H1 (cell line): ENCODE data around the gene RAB21. TPM values are rescaled to one million over a fixed set of nuclear protein-coding genes. Genes with fewer than 3 reads are reported as not detected.

ENCODE experiments used
- CTCF ChIA-PET: fragments of 300-600 bp; sonication (Branson Sonifier 250); formaldehyde crosslinking; loops from one replicate; lab custom pipeline; 2021; ENCODE audit not compliant: partially characterized antibody; lab: Charles Lee
- POLR2A ChIA-PET: fragments of 300-600 bp; sonication (Branson Sonifier 250); formaldehyde crosslinking; loops from one replicate; lab custom pipeline; 2021; ENCODE audit warnings: inconsistent platforms; ENCODE audit not compliant: partially characterized antibody; lab: Charles Lee
- DNase-seq, 2 experiments: peaks; one replicate each; pipeline versions ENCODE4 v3.0.0 to v3.0.0-alpha.2; 2010 to 2022; ENCODE audit warnings: low spot score in 2 of 2, low read depth in 1 of 2, mixed read lengths in 1 of 2
- FAIRE-seq: peaks from 2 replicates; lab custom pipeline; 2011; peaks lifted over from hg19 to GRCh38; lab: Jason Lieb, UNC
- H2AFZ ChIP-seq: 2 replicates; pipeline ENCODE4 v1.8.1; 2012; ENCODE audit warnings: low read length, inconsistent platforms
- H2AK5ac ChIP-seq: 2 replicates; pipeline ENCODE4 v1.6.1; 2013; ENCODE audit warnings: low read depth, low read length
- H2BK120ac ChIP-seq: replicated peaks from 2 replicates; pipeline ENCODE3; 2013; ENCODE audit warnings: low read depth, low read length, inconsistent platforms
- H2BK12ac ChIP-seq: 2 replicates; pipeline ENCODE4 v1.6.1; 2013; ENCODE audit warnings: low read depth, low read length
- H2BK15ac ChIP-seq: 2 replicates; pipeline ENCODE4 v1.6.1; 2013; ENCODE audit warnings: low read length
- H2BK20ac ChIP-seq: 2 replicates; pipeline ENCODE4 v1.6.1; 2013; ENCODE audit warnings: low read length
- H2BK5ac ChIP-seq: 2 replicates; pipeline ENCODE4 v1.6.1; 2013; ENCODE audit warnings: low read depth, low read length
- H3K14ac ChIP-seq: 2 replicates; pipeline ENCODE4 v1.6.1; 2013; ENCODE audit warnings: inconsistent platforms; ENCODE audit not compliant: insufficient read length
- H3K18ac ChIP-seq: 2 replicates; pipeline ENCODE4 v1.6.1; 2013; ENCODE audit warnings: low read length; ENCODE audit errors: extremely low read depth
- H3K23ac ChIP-seq: 2 replicates; pipeline ENCODE4 v1.6.1; 2013; ENCODE audit warnings: inconsistent platforms; ENCODE audit not compliant: insufficient read length
- H3K23me2 ChIP-seq: 2 replicates; pipeline ENCODE4 v1.6.1; 2013; ENCODE audit warnings: low read depth, low read length
- H3K27ac ChIP-seq: 2 replicates; pipeline ENCODE4 v1.6.1; 2011; ENCODE audit warnings: low read depth, low read length, inconsistent platforms
- H3K27me3 ChIP-seq, 4 experiments: replicated peaks in 1 of 4; 1 replicate in 1 of 4; 2 replicates in 3 of 4; pipeline versions ENCODE4 v1.6.1 to v1.8.1; 2011 to 2013; ENCODE audit warnings: low read length in 3 of 4, mild to moderate bottlenecking in 3 of 4, inconsistent platforms in 2 of 4, mixed read lengths in 2 of 4, moderate library complexity in 1 of 4; ENCODE audit not compliant: control insufficient read depth in 3 of 4, insufficient read depth in 3 of 4; ENCODE audit errors: extremely low read depth in 1 of 4
- H3K36me3 ChIP-seq, 4 experiments: 2 replicates each; pipeline versions ENCODE4 v1.6.1 to v1.8.1; 2011 to 2013; ENCODE audit warnings: mild to moderate bottlenecking in 4 of 4, low read length in 3 of 4, moderate library complexity in 2 of 4, control low read depth in 1 of 4, inconsistent platforms in 1 of 4; ENCODE audit not compliant: insufficient read depth in 4 of 4, control insufficient read depth in 2 of 4
- H3K4ac ChIP-seq: replicated peaks from 2 replicates; pipeline ENCODE3; 2013; ENCODE audit warnings: low read length, low read depth, mixed read lengths, inconsistent platforms; ENCODE audit not compliant: insufficient read length
- H3K4me1 ChIP-seq, 4 experiments: replicated peaks in 1 of 4; 1 replicate in 1 of 4; 2 replicates in 3 of 4; pipeline versions ENCODE4 v1.6.1 to v1.8.1; 2011 to 2013; ENCODE audit warnings: low read length in 3 of 4, inconsistent platforms in 2 of 4, mixed read lengths in 1 of 4; ENCODE audit not compliant: insufficient read depth in 4 of 4, control insufficient read depth in 3 of 4
- H3K4me2 ChIP-seq, 2 experiments: 2 replicates each; pipeline versions ENCODE4 v1.6.1 to v1.8.1; 2011 to 2013; ENCODE audit warnings: low read depth in 2 of 2, low read length in 2 of 2, control low read depth in 1 of 2, inconsistent platforms in 1 of 2, mild to moderate bottlenecking in 1 of 2; ENCODE audit not compliant: insufficient read depth in 1 of 2
- H3K4me3 ChIP-seq, 4 experiments: fragments of 200-600, 300-600 bp in 1 of 4; sonication (generic), shearing (Covaris generic), sonication (Bioruptor Twin) in 1 of 4; 2 replicates each; pipeline versions ENCODE4 v1.5.1 to v1.8.1; 2011 to 2016; ENCODE audit warnings: low read length in 4 of 4, low read depth in 3 of 4, control low read depth in 2 of 4, inconsistent platforms in 2 of 4, mild to moderate bottlenecking in 2 of 4, mixed read lengths in 1 of 4, moderate library complexity in 1 of 4; ENCODE audit not compliant: insufficient read depth in 2 of 4; ENCODE audit errors: extremely low read depth in 1 of 4
- H3K56ac ChIP-seq: replicated peaks from 2 replicates; pipeline ENCODE3; 2013; ENCODE audit warnings: low read depth, mild to moderate bottlenecking, mixed read lengths, low read length, inconsistent platforms; ENCODE audit not compliant: insufficient read length
- H3K79me1 ChIP-seq: 2 replicates; pipeline ENCODE4 v1.6.1; 2013; ENCODE audit warnings: low read depth, low read length, control low read depth
- H3K79me2 ChIP-seq, 2 experiments: 2 replicates each; pipeline versions ENCODE4 v1.6.1 to v1.8.1; 2012 to 2013; ENCODE audit warnings: low read length in 2 of 2, mild to moderate bottlenecking in 2 of 2, inconsistent platforms in 1 of 2; ENCODE audit not compliant: insufficient read depth in 2 of 2, control insufficient read depth in 1 of 2
- H3K9ac ChIP-seq, 4 experiments: replicated peaks in 1 of 4; 1 replicate in 1 of 4; 2 replicates in 3 of 4; pipeline versions ENCODE4 v1.6.1 to v1.8.1; 2011 to 2013; ENCODE audit warnings: low read depth in 3 of 4, low read length in 3 of 4, control low read depth in 2 of 4, mild to moderate bottlenecking in 2 of 4, moderate library complexity in 2 of 4, inconsistent platforms in 1 of 4; ENCODE audit errors: extremely low read depth in 1 of 4
- H3K9me3 ChIP-seq, 2 experiments: 2 replicates each; pipeline versions ENCODE4 v1.6.1 to v1.8.1; 2012 to 2013; ENCODE audit warnings: mild to moderate bottlenecking in 2 of 2, moderate library complexity in 2 of 2, control low read depth in 1 of 2, inconsistent platforms in 1 of 2, low read depth in 1 of 2, low read length in 1 of 2, mixed read lengths in 1 of 2; ENCODE audit not compliant: insufficient read depth in 2 of 2
- H4K20me1 ChIP-seq, 2 experiments: replicated peaks in 1 of 2; 2 replicates each; pipeline versions ENCODE3 to v1.8.1; 2011 to 2013; ENCODE audit warnings: inconsistent platforms in 2 of 2, low read length in 2 of 2, mild to moderate bottlenecking in 1 of 2; ENCODE audit not compliant: insufficient read depth in 2 of 2, control insufficient read depth in 1 of 2
- H4K5ac ChIP-seq: 2 replicates; pipeline ENCODE4 v1.6.1; 2013; ENCODE audit warnings: low read length, low read depth, mixed read lengths, inconsistent platforms; ENCODE audit not compliant: insufficient read length
- H4K8ac ChIP-seq: 2 replicates; pipeline ENCODE4 v1.8.0; 2013; ENCODE audit warnings: mild to moderate bottlenecking, moderate library complexity, low read length, inconsistent platforms; ENCODE audit not compliant: insufficient read depth; ENCODE audit errors: extremely low read depth
- H4K91ac ChIP-seq: replicated peaks from 2 replicates; pipeline ENCODE3; 2013; ENCODE audit warnings: low read length, mixed read lengths, inconsistent platforms; ENCODE audit not compliant: insufficient read length
- CHD1 ChIP-seq: IDR thresholded peaks from 2 replicates; pipeline ENCODE4 v1.6.1; 2012; ENCODE audit warnings: low read depth, low read length, improper control_type of control experiment
- NRF1 ChIP-seq: IDR thresholded peaks from 2 replicates; pipeline ENCODE4 v1.6.1; 2011; ENCODE audit warnings: mild to moderate bottlenecking, low read depth, low read length, improper control_type of control experiment
- RXRA ChIP-seq: IDR thresholded peaks from 2 replicates; pipeline ENCODE4 v1.6.1; 2011; ENCODE audit warnings: low read depth, mild to moderate bottlenecking, low read length, moderate library complexity; ENCODE audit not compliant: insufficient read depth
- SP1 ChIP-seq: IDR thresholded peaks from 2 replicates; pipeline ENCODE4 v1.6.1; 2011; ENCODE audit warnings: low read depth, low read length
- WGBS, 2 experiments: shearing (Covaris generic) in 1 of 2; methylation state at CpG; one replicate each; pipeline versions ENCODE4 v1.1.6 to v1.1.7; 2013 to 2015; ENCODE audit warnings: low lambda C conversion rate in 2 of 2, mixed read lengths in 2 of 2, inconsistent platforms in 1 of 2, low coverage in 1 of 2, missing lambda C conversion rate in 1 of 2; ENCODE audit not compliant: insufficient replicate concordance in 2 of 2, insufficient coverage in 1 of 2, insufficient read length in 1 of 2; ENCODE audit errors: extremely low coverage in 1 of 2, missing lambda C conversion rate in 1 of 2; 5-methylcytosine and 5-hydroxymethylcytosine counted together
- polyA plus RNA-seq, 7 experiments: library from polyadenylated mRNA; depleted of rRNA in 3 of 7; stranded (reverse) in 5 of 7; unstranded in 2 of 7; fragments of >200 nt in 5 of 7; fragments of 200-250 nt in 2 of 7; gene quantifications; 1 replicate in 5 of 7; 2 replicates in 1 of 7; 4 replicates in 1 of 7; pipeline versions ENCODE4 v1.2.1 to v1.2.3, GENCODE V29; 2011 to 2013; ENCODE audit warnings: missing spikeins in 2 of 7, mixed read lengths in 2 of 7
- total RNA-seq: library from RNA; stranded (reverse); fragmentation: NEBNext Ultra II Directional; extraction: Animal tissue kit (Norgen Biotek cat#: 25700); gene quantifications from 2 replicates; pipeline ENCODE4 v1.2.1, GENCODE V29; 2021

Gene RAB21
- total and polyA plus RNA-seq, 2 of the 8 experiments (the other 6 are each of a cell fraction or from before 2014, with no cell fraction given) = 1.2 to 47.2 TPM

DNA sequence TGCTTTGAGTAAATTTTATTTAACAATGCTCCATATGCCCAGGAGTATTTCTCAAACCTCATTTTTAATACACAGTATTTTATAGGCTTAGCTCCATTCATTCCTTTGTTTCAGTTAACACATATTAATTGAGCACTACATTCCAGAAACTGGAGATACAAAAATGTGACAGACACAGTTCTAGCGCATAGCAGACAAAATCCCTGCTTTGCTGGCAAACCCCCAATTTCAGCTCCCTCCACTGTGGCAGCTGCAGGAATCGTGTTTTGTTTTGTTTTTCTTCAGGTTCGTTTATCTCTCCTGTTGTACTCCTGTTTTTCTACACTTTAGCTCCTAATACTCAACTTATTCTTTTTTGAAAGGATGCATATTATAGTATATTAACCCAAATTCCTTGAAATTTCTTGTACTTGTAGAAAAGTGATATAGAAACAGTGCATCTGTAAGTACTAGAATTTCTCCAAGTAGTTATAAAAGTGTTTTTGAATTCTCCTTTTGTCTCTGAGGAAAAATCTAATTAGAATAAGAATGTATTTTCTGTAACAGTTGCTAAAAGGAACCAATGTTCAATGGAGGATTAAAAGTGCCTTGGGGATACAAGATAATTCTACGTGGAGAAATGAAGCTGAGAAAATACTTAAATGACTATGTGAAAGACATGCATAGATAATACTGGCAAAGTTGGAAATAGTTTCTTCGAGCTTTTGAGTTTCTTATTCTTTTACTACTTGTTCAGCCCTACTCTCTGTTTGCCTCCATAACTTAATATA lies 6.4 kb upstream of the RAB21 start:
- no peak overlapping the region for H3K9ac ChIP-seq
- no peaks in the 10 kb centered on the region for H3K36me3 ChIP-seq
- no peaks in the 10 kb centered on the region for H3K27me3 ChIP-seq
- no peak overlapping the region for H2BK15ac ChIP-seq
- no peak overlapping the region for H4K5ac ChIP-seq
- H2BK120ac ChIP-seq = no peak overlapping the region
- H2AFZ ChIP-seq = no peak overlapping the region
- H3K4me1 ChIP-seq = peaks cover 0 to 10% (median 0%) of the 10 kb centered on the region in 4 experiments; a peak in 2 of 7 replicates
- no peaks in the 10 kb centered on the region for H3K79me2 ChIP-seq
- no peak overlapping the region for H4K91ac ChIP-seq
- no peak overlapping the region for H2AK5ac ChIP-seq
- H2BK20ac ChIP-seq = no peak overlapping the region
- 74% methylated on average over 5 of the region's 5 CpGs; no CpG with 5 or more reads in 1 of the 2 experiments for WGBS, 2 experiments
- TF ChIP-seq CHD1 (no peak), NRF1 (no peak), RXRA (no peak), SP1 (no peak)
- H2BK12ac ChIP-seq = no peak overlapping the region
- CTCF ChIA-PET = interaction anchor here (1.0 to 9.0 kb wide), 26 partner anchors 8 to 198 kb away, joined by 3 to 97 read pairs (median 7); partner anchors contain the start of genes THAP2, TMEM19 and ZFC3H1
- H3K23ac ChIP-seq = no peak overlapping the region
- no peak overlapping the region; a peak in 1 of 4 replicates for H3K4me2 ChIP-seq
- no peaks in the 10 kb centered on the region for H4K20me1 ChIP-seq
- H3K14ac ChIP-seq = no peak overlapping the region
- H3K56ac ChIP-seq = no peak overlapping the region
- no peak overlapping the region for H3K4ac ChIP-seq
- POLR2A ChIA-PET = interaction anchor here (0.6 to 1.9 kb wide), 3 partner anchors 63 to 86 kb away, joined by 3 to 9 read pairs (median 3); partner anchors contain the start of genes THAP2, TMEM19 and ZFC3H1
- no peak overlapping the region for H4K8ac ChIP-seq
- DNase-seq = no peak
- H3K9me3 ChIP-seq = no peaks in the 10 kb centered on the region
- H3K27ac ChIP-seq = no peak overlapping the region
- H2BK5ac ChIP-seq = no peak overlapping the region
- H3K23me2 ChIP-seq = no peaks in the 10 kb centered on the region
- no peaks in the 10 kb centered on the region for H3K79me1 ChIP-seq
- FAIRE-seq = no peak
- no peak overlapping the region for H3K18ac ChIP-seq
- H3K4me3 ChIP-seq = no peak overlapping the region
